ENCODE results near the gene ZSCAN22. TPM values are rescaled to one million over a fixed set of nuclear protein-coding genes. Genes with fewer than 3 reads are reported as not detected.

ZSCAN22 gene
- total RNA-seq, 2 donors from 2014 or later: 3.8 TPM

GRCh38 chr19:58319241-58319640, 7.6 kb upstream of the ZSCAN22 start:
- no peak for DNase-seq
- Mint-ChIP-seq H3K9me3 (no peaks in the 10 kb centered on the region), H3K27me3 (ENCODE audit: insufficient read depth) (no peaks in the 10 kb centered on the region), H3K27ac (no peak overlapping the region), H3K36me3 (ENCODE audit: low read depth) (peaks cover 12% of the 10 kb centered on the region), H3K4me1 (no peaks in the 10 kb centered on the region), H3K4me3 (no peak overlapping the region)
- Histone ChIP-seq H3K27me3 (ENCODE audit: control insufficient read depth, insufficient read depth, low read length, poor library complexity, severe bottlenecking) (no peaks in the 10 kb centered on the region), H3K36me3 (ENCODE audit: control insufficient read depth, insufficient read depth, low read length) (peaks cover 15% of the 10 kb centered on the region), H3K4me3 (ENCODE audit: low read length) (no peak overlapping the region), H3K9ac (ENCODE audit: extremely low read depth, low read length, poor library complexity, severe bottlenecking) (no peak overlapping the region), H3K9me3 (ENCODE audit: control insufficient read depth, low read length) (no peaks in the 10 kb centered on the region), H3K4me1 (ENCODE audit: control insufficient read depth, insufficient read depth, low read length) (no peaks in the 10 kb centered on the region), H3K27ac (ENCODE audit: low read depth, low read length) (no peak overlapping the region)
- no peak for TF ChIP-seq CTCF (conservative IDR thresholded peaks at IDR 0.05)
- WGBS, 2 experiments (ENCODE audit: insufficient coverage in 1 of 2, insufficient read length in 1 of 2): 93 to 94% methylated on average over 9 to 10 of the region's 10 CpGs

GRCh38 chr19:58325311-58326022, 1.3 kb upstream of the ZSCAN22 start:
- H3K4me3 ChIP-seq (ENCODE audit: low read length): peak overlapping the region; percentile 99
- TF ChIP-seq CTCF (conservative IDR thresholded peaks at IDR 0.05): no peak
- peaks cover 6% of the 10 kb centered on the region for H3K4me1 Mint-ChIP-seq
- H3K4me1 ChIP-seq (ENCODE audit: control insufficient read depth, insufficient read depth, low read length): peaks cover 8% of the 10 kb centered on the region
- no peaks in the 10 kb centered on the region for H3K9me3 Mint-ChIP-seq
- H3K36me3 ChIP-seq (ENCODE audit: control insufficient read depth, insufficient read depth, low read length): peaks cover 5% of the 10 kb centered on the region
- H3K27me3 Mint-ChIP-seq (ENCODE audit: insufficient read depth): no peaks in the 10 kb centered on the region
- no peak for DNase-seq
- no peak overlapping the region for H3K4me3 Mint-ChIP-seq
- no peaks in the 10 kb centered on the region for H3K36me3 Mint-ChIP-seq (ENCODE audit: low read depth)
- peak overlapping the region; percentile 86 for H3K9ac ChIP-seq (ENCODE audit: extremely low read depth, low read length, poor library complexity, severe bottlenecking)
- H3K27ac ChIP-seq (ENCODE audit: low read depth, low read length): no peak overlapping the region
- no peak overlapping the region for H3K27ac Mint-ChIP-seq
- 86 to 91% methylated on average over 4 to 5 of the region's 6 CpGs for WGBS, 2 experiments (ENCODE audit: insufficient coverage in 1 of 2, insufficient read length in 1 of 2)
- H3K9me3 ChIP-seq (ENCODE audit: control insufficient read depth, low read length): no peaks in the 10 kb centered on the region
- no peaks in the 10 kb centered on the region for H3K27me3 ChIP-seq (ENCODE audit: control insufficient read depth, insufficient read depth, low read length, poor library complexity, severe bottlenecking)

- peaks cover 12% of the 10 kb centered on the region for H3K4me1 ChIP-seq (ENCODE audit: control insufficient read depth, insufficient read depth, low read length)
- peaks cover 5% of the 10 kb centered on the region for H3K36me3 ChIP-seq (ENCODE audit: control insufficient read depth, insufficient read depth, low read length)
- peaks cover 11% of the 10 kb centered on the region for H3K4me1 Mint-ChIP-seq
- TF ChIP-seq CTCF (conservative IDR thresholded peaks at IDR 0.05): no peak
- H3K9ac ChIP-seq (ENCODE audit: extremely low read depth, low read length, poor library complexity, severe bottlenecking): peak overlapping the region; percentile 86
- H3K9me3 ChIP-seq (ENCODE audit: control insufficient read depth, low read length): no peaks in the 10 kb centered on the region
- no peak overlapping the region for H3K27ac Mint-ChIP-seq
- H3K27me3 Mint-ChIP-seq (ENCODE audit: insufficient read depth): no peaks in the 10 kb centered on the region
- 0 to 2% methylated on average over 6 to 9 of the region's 9 CpGs for WGBS, 2 experiments (ENCODE audit: insufficient coverage in 1 of 2, insufficient read length in 1 of 2)
- no peaks in the 10 kb centered on the region for H3K27me3 ChIP-seq (ENCODE audit: control insufficient read depth, insufficient read depth, low read length, poor library complexity, severe bottlenecking)
- H3K36me3 Mint-ChIP-seq (ENCODE audit: low read depth): no peaks in the 10 kb centered on the region
- peak overlapping the region; percentile 99 for H3K4me3 ChIP-seq (ENCODE audit: low read length)
- H3K9me3 Mint-ChIP-seq: no peaks in the 10 kb centered on the region
- no peak for DNase-seq
- H3K27ac ChIP-seq (ENCODE audit: low read depth, low read length): peak overlapping the region; percentile 33
- H3K4me3 Mint-ChIP-seq: no peak overlapping the region
Observed at GRCh38 chr19:58326501-58326913, 287 bp upstream of the ZSCAN22 start.

Measured in endodermal cell (in vitro differentiated cells).